ENCODE data around the gene CRIM1.

- TF ChIP-seq, protein P1, sequence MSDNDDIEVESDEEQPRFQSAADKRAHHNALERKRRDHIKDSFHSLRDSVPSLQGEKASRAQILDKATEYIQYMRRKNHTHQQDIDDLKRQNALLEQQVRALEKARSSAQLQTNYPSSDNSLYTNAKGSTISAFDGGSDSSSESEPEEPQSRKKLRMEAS (IDR thresholded peaks at IDR 0.05) = no peak
- TF ChIP-seq GABPA (IDR thresholded peaks at IDR 0.05 in 1 of 2, conservative IDR thresholded peaks at IDR 0.05 in 1 of 2) (no peak), RXRA (IDR thresholded peaks at IDR 0.05) (no peak), YY1 (IDR thresholded peaks at IDR 0.05) (no peak)
- TF ChIP-seq, protein P2, sequence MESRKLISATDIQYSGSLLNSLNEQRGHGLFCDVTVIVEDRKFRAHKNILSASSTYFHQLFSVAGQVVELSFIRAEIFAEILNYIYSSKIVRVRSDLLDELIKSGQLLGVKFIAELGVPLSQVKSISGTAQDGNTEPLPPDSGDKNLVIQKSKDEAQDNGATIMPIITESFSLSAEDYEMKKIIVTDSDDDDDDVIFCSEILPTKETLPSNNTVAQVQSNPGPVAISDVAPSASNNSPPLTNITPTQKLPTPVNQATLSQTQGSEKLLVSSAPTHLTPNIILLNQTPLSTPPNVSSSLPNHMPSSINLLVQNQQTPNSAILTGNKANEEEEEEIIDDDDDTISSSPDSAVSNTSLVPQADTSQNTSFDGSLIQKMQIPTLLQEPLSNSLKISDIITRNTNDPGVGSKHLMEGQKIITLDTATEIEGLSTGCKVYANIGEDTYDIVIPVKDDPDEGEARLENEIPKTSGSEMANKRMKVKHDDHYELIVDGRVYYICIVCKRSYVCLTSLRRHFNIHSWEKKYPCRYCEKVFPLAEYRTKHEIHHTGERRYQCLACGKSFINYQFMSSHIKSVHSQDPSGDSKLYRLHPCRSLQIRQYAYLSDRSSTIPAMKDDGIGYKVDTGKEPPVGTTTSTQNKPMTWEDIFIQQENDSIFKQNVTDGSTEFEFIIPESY (IDR thresholded peaks at IDR 0.05) = no peak
Observed at GRCh38 chr2:36579297-36579664, 223.7 kb downstream of the CRIM1 start.
